HG02943 (cell line): ENCODE data around the gene F2.
"Not testable (repeated sequence)": the region's sequence is repeated elsewhere in the genome, so short reads cannot be mapped to it uniquely, and the experiment has no call there.

Experiments used
- ATAC-seq: cut with Tn5 transposase; IDR thresholded peaks from one replicate; pipeline ENCODE4 v1.9.1; 2021; ENCODE audit warnings: mild to moderate bottlenecking, low read depth, moderate library complexity; ENCODE audit not compliant: unreplicated experiment

Gene F2

GRCh38 chr11:46710821-46711269, 8.2 kb upstream of the F2 start:
- no peak for ATAC-seq

DNA sequence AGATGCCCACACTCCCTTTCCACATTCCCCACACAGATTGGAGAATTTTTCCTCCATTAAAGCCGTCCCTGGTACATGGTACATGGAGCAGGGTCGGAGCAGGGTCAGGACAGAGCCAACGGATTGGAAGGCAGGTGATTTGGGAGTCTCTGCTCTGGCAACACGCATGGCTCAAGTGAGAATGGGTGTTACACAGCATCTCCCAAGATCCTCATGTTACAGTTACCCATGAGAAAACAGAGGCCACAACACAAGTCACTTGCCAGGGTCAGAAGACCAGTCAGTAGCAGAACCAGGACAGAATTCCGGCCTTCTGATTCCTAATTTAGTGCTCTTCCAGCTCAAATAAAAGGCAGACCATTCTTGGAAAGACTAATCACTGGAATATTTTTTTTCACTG, 7.7 kb upstream of the F2 start:
- no peak for ATAC-seq

GRCh38 chr11:46712874-46713576, 6.0 kb upstream of the F2 start:
- no peak for ATAC-seq

GRCh38 chr11:46717825-46718154, 1.2 kb upstream of the F2 start:
- not testable (repeated sequence) for ATAC-seq

DNA sequence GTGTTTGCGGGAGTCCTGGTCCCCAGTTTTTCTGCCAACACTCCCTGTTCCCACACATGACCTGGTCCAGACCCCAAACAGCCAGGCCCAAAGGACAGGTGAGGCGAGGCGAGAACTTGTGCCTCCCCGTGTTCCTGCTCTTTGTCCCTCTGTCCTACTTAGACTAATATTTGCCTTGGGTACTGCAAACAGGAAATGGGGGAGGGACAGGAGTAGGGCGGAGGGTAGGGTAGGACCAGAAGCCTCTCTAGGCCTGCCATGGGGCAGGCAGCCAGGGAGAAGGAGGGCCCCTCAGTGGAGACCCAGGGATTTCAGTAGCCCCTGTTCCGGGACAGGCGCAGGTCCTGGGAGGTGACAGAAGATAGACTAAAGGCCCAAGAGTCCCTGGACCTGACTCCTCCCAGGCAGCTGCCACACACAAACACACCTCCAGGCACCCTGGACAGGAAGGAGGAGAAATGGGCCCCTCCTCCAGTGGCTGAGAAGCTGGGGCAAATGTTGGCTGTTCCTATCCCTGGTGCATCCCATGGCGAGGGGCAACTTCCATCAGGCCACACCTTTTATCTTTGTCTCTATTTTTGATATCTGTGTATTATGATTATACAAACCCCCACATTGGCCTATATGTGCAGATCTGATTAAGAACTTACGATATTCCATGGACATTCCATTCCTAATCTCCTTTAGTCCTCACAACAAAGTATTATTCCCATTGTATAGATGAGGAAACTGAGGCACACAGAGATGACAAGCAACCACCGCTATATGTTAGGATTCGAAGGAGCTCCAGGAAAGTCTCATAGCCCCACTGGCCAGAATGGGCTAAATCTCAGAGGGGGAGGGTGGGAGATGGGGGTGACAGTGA, 626 bp upstream of the F2 start:
- ATAC-seq = no peak

- no peak for ATAC-seq
These were observed 668 bp downstream of the F2 start for GRCh38 chr11:46719543-46720218.

- no peak for ATAC-seq
These were observed 2.3 kb downstream of the F2 start for GRCh38 chr11:46721286-46721685.

DNA sequence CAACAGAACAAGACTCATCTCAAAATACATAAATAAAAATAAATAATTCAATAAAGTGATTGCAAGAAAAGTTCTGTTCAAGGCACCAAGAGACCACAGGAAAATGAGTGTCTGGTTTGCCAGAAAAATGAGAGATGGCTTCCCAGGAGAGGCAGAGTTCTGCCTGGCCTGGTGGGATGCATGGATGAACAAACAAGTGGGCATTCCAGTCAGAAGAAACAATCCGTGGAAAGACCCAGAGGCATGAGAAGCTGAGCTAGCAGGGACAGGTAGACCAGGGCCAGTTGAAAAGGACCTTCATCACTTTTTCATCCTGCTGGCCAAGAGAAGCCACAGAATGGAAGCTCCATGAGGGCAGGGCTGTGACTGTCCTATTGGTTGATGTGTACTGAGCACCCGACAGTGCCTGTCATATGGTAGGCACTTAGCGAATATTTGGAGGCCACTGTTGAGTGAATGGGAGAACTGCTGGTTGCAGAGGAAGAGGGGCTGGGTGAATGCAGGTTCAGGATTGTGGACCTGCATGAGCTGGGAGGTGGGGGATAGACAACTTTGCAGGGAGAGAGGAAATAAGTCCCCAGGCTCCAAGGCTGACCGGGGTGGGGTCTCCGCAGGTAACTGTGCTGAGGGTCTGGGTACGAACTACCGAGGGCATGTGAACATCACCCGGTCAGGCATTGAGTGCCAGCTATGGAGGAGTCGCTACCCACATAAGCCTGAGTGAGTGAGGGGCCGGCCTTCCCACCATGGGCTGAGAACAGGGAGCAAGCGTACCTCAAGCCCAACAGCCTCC, 3.7 kb downstream of the F2 start:
- ATAC-seq = no peak

- no peak for ATAC-seq
These were observed 4.3 kb downstream of the F2 start for GRCh38 chr11:46723359-46723680.

- no peak for ATAC-seq
These were observed 5.1 kb downstream of the F2 start for GRCh38 chr11:46724088-46724487.

- no peak for ATAC-seq
These were observed 6.6 kb downstream of the F2 start for GRCh38 chr11:46725338-46726205.

- no peak for ATAC-seq
These were observed 7.3 kb downstream of the F2 start for GRCh38 chr11:46726206-46726862.

- no peak for ATAC-seq
These were observed 9.1 kb downstream of the F2 start for GRCh38 chr11:46727952-46728658.

- ATAC-seq = no peak
These were observed 9.6 kb downstream of the F2 start for GRCh38 chr11:46728659-46729040.

DNA sequence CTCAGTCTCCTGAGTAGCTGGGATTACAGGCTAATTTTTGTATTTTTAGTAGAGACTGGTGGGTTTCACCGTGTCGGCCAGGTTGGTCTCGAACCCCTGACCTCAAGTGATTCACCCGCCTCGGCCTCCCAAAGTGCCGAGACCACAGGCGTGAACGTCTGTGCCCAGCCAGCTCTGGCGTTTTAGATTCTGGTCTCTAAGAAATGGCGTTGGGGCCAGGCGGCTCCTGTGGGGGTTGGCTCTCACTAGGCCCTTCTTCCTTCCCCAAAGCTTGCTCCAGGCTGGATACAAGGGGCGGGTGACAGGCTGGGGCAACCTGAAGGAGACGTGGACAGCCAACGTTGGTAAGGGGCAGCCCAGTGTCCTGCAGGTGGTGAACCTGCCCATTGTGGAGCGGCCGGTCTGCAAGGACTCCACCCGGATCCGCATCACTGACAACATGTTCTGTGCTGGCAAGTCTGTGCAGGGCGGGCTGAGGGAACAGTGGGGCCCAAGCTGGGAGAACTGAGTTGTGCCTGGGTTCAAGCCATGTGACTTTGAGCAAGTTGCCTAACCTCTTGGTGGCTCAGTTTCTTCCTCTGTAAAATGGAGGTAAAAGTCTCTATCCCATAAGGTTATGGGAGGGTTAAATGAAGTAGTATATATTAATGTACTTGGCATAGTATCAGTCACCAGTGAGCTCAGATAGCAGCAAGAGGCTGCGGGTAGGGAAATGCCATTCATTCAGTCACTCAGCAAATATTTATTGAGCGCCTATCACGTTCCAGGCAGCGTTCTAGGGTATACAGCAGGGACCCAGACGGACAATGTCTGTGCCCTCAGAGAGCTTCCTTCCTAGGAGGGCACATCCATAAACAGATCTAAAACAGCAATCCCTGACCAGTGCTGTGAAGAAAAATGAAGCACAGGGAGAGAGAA, 10.4 kb downstream of the F2 start:
- ATAC-seq = no peak

GRCh38 chr11:46731545-46731944, 12.5 kb downstream of the F2 start:
- ATAC-seq = no peak

- no peak for ATAC-seq
These were observed 14.2 kb downstream of the F2 start for GRCh38 chr11:46733234-46733633.

GRCh38 chr11:46736146-46736545, 17.1 kb downstream of the F2 start:
- ATAC-seq = no peak
